B cell (primary cell): ENCODE measurements around the gene LGI4. TPM values are rescaled to one million over a fixed set of nuclear protein-coding genes. Genes with fewer than 3 reads are reported as not detected.

Experiments used
- ATAC-seq: fragments of 200-7000 bp; cut with Tn5 transposase; one replicate; pipeline ENCODE4 v1.10.0; 2021; ENCODE audit warnings: low read depth, mild to moderate bottlenecking, moderate number of reproducible peaks, moderate library complexity
- CTCF ChIA-PET: fragments of 350-600 bp; sonication (Branson Sonifier 250); formaldehyde crosslinking; loops from one replicate; lab custom pipeline; 2021; ENCODE audit warnings: antibody characterized with exemption, inconsistent platforms; lab: Charles Lee
- POLR2A ChIA-PET: fragments of 350-600 bp; sonication (Branson Sonifier 250); formaldehyde crosslinking; loops from one replicate; lab custom pipeline; 2021; ENCODE audit warnings: antibody characterized with exemption; lab: Charles Lee
- DNase-seq: peaks from one replicate; pipeline ENCODE4 v3.0.0; 2013
- H2AFZ ChIP-seq: 2 replicates; pipeline ENCODE4 v1.6.1; 2012; ENCODE audit warnings: mild to moderate bottlenecking, low read depth, low read length; ENCODE audit not compliant: insufficient read depth, poor library complexity, severe bottlenecking
- H3K27ac ChIP-seq, 2 donors: 1 replicate in 1 of 2; 2 replicates in 1 of 2; pipeline ENCODE4 v1.5.1; 2012 to 2013; ENCODE audit warnings: low read length in 2 of 2, mild to moderate bottlenecking in 2 of 2, moderate library complexity in 1 of 2
- H3K27me3 ChIP-seq, 4 experiments: fragments of 200-600 bp in 1 of 4; sonication (generic) in 1 of 4; replicated peaks in 1 of 4; 1 replicate in 2 of 4; 2 replicates in 2 of 4; pipeline versions ENCODE4 v1.6.1 to v1.7.0; 2013 to 2016; ENCODE audit warnings: low read length in 3 of 4, mild to moderate bottlenecking in 2 of 4, mixed read lengths in 1 of 4, moderate library complexity in 1 of 4; ENCODE audit not compliant: insufficient read depth in 4 of 4, control insufficient read depth in 3 of 4; ENCODE audit errors: control extremely low read depth in 1 of 4
- H3K36me3 ChIP-seq, 2 experiments: replicated peaks in 1 of 2; 1 replicate in 1 of 2; 2 replicates in 1 of 2; pipeline versions ENCODE4 v1.6.1 to v1.7.1; 2013; ENCODE audit warnings: low read length in 1 of 2; ENCODE audit not compliant: insufficient read depth in 2 of 2, control insufficient read depth in 1 of 2; ENCODE audit errors: control extremely low read depth in 1 of 2, extremely low read depth in 1 of 2
- H3K4me1 ChIP-seq, 2 donors: fragments of 200-600 bp in 1 of 2; sonication (generic) in 1 of 2; 1 replicate in 1 of 2; 2 replicates in 1 of 2; pipeline versions ENCODE4 v1.5.1 to v1.6.1; 2013 to 2017; ENCODE audit warnings: low read length in 2 of 2; ENCODE audit not compliant: control insufficient read depth in 2 of 2, insufficient read depth in 2 of 2
- H3K4me2 ChIP-seq: replicated peaks from 2 replicates; pipeline ENCODE3; 2012; ENCODE audit warnings: mild to moderate bottlenecking, low read depth, low read length; ENCODE audit not compliant: poor library complexity, severe bottlenecking
- H3K4me3 ChIP-seq, 5 experiments: fragments of 200-600 bp in 1 of 5; sonication (generic) in 1 of 5; 1 replicate in 3 of 5; 2 replicates in 2 of 5; pipeline versions ENCODE4 v1.5.1 to v1.7.0; 2011 to 2016; ENCODE audit warnings: low read length in 4 of 5, mild to moderate bottlenecking in 4 of 5, low read depth in 2 of 5, control low read depth in 1 of 5, moderate library complexity in 1 of 5; ENCODE audit not compliant: insufficient read depth in 1 of 5; ENCODE audit errors: control extremely low read depth in 1 of 5, extremely low read depth in 1 of 5
- H3K79me2 ChIP-seq: fragments of 200-600 bp; sonication (generic); one replicate; pipeline ENCODE4 v1.6.0; 2016; ENCODE audit warnings: low read length; ENCODE audit not compliant: control insufficient read depth, insufficient read depth
- H3K9ac ChIP-seq: fragments of 200-600 bp; sonication (generic); 2 replicates; pipeline ENCODE4 v1.6.1; 2017; ENCODE audit warnings: mild to moderate bottlenecking, low read length, moderate library complexity
- H3K9me3 ChIP-seq, 3 donors: one replicate each; pipeline versions ENCODE4 v1.6.1 to v1.7.1; 2013; ENCODE audit warnings: low read length in 2 of 3; ENCODE audit not compliant: control insufficient read depth in 2 of 3, insufficient read depth in 1 of 3; ENCODE audit errors: control extremely low read depth in 1 of 3
- H4K20me1 ChIP-seq: 2 replicates; pipeline ENCODE4 v1.6.0; 2012; ENCODE audit warnings: mild to moderate bottlenecking, low read length; ENCODE audit not compliant: insufficient read depth, control insufficient read depth, poor library complexity, severe bottlenecking
- H3K27ac Mint-ChIP-seq: one replicate; pipeline ENCODE4 v1.8.0; 2021; ENCODE audit warnings: mixed read lengths
- H3K27me3 Mint-ChIP-seq: one replicate; pipeline ENCODE4 v1.8.0; 2021; ENCODE audit warnings: mixed read lengths
- H3K4me1 Mint-ChIP-seq: one replicate; pipeline ENCODE4 v1.8.0; 2021; ENCODE audit warnings: mixed read lengths
- H3K4me3 Mint-ChIP-seq: one replicate; pipeline ENCODE4 v1.8.0; 2021; ENCODE audit warnings: mixed read lengths
- H3K9me3 Mint-ChIP-seq: one replicate; pipeline ENCODE4 v1.8.0; 2022; ENCODE audit warnings: mixed read lengths; ENCODE audit not compliant: insufficient read depth
- EZH2 ChIP-seq: IDR thresholded peaks from 2 replicates; pipeline ENCODE4 v1.6.1; 2012; ENCODE audit warnings: borderline replicate concordance, low read depth, mild to moderate bottlenecking, moderate library complexity, low read length; ENCODE audit not compliant: insufficient read depth, poor library complexity, severe bottlenecking
- WGBS: methylation state at CpG from one replicate; pipeline ENCODE4 v1.1.5; 2013; ENCODE audit warnings: missing lambda C conversion rate; ENCODE audit not compliant: insufficient coverage; 5-methylcytosine and 5-hydroxymethylcytosine counted together
- intact Hi-C: fragments of 100-400 bp; cut with micrococcal nuclease; formaldehyde crosslinking; loops from one replicate; pipeline ENCODE4 v1.10.0; 2022
- polyA plus RNA-seq: library from polyadenylated mRNA; depleted of rRNA; stranded (reverse); fragments of >200 nt; gene quantifications from 2 replicates; pipeline ENCODE4 v1.2.3, GENCODE V29; 2012
- total RNA-seq, 2 donors: library from RNA; stranded (reverse); fragments of 120-200 nt in 1 of 2; gene quantifications; 1 replicate in 1 of 2; 2 replicates in 1 of 2; pipeline versions ENCODE4 v1.2.3 to v1.2.4, GENCODE V29; 2013 to 2022
- TF ChIP-seq, protein P1 (sequence below): fragments of 200-600 bp; IDR thresholded peaks from one replicate; pipeline ENCODE4 v1.8.0; 2022; ENCODE audit warnings: antibody characterized with exemption, mild to moderate bottlenecking

Gene LGI4
- total and polyA plus RNA-seq, 2 donors (not counting 1 experiment from before 2014, with no cell fraction given), result 0.40 to 0.59 TPM

GRCh38 chr19:35109395-35110112, 25.3 kb downstream of the LGI4 start:
- Histone ChIP-seq H3K79me2 (no peaks in the 10 kb centered on the region), H3K4me3 (no peak overlapping the region), H3K4me2 (no peak overlapping the region), H3K9ac (no peak overlapping the region), H3K27me3 (peaks cover 0 to 15% (median 0%) of the 10 kb centered on the region in 4 experiments), H3K4me1 (peaks cover 3% of the 10 kb centered on the region in 2 donors), H3K36me3 (no peaks in the 10 kb centered on the region), H4K20me1 (no peaks in the 10 kb centered on the region), H3K27ac (no peak overlapping the region), H2AFZ (no peak overlapping the region), H3K9me3 (peaks cover 0 to 12% (median 0%) of the 10 kb centered on the region in 3 donors)
- Mint-ChIP-seq H3K4me3 (no peak overlapping the region), H3K9me3 (no peaks in the 10 kb centered on the region), H3K27me3 (peaks cover 9% of the 10 kb centered on the region), H3K27ac (no peak overlapping the region), H3K4me1 (peaks cover 2% of the 10 kb centered on the region)
- intact Hi-C loops, result no loop called here
- ChIA-PET CTCF (interaction anchor here (0.9 kb wide), 1 partner anchor 106 kb away, joined by 3 read pairs; no protein-coding TSS in a partner anchor), POLR2A (no interaction called here)
- TF ChIP-seq, protein P1, sequence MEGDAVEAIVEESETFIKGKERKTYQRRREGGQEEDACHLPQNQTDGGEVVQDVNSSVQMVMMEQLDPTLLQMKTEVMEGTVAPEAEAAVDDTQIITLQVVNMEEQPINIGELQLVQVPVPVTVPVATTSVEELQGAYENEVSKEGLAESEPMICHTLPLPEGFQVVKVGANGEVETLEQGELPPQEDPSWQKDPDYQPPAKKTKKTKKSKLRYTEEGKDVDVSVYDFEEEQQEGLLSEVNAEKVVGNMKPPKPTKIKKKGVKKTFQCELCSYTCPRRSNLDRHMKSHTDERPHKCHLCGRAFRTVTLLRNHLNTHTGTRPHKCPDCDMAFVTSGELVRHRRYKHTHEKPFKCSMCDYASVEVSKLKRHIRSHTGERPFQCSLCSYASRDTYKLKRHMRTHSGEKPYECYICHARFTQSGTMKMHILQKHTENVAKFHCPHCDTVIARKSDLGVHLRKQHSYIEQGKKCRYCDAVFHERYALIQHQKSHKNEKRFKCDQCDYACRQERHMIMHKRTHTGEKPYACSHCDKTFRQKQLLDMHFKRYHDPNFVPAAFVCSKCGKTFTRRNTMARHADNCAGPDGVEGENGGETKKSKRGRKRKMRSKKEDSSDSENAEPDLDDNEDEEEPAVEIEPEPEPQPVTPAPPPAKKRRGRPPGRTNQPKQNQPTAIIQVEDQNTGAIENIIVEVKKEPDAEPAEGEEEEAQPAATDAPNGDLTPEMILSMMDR, result no peak
- no peak for DNase-seq
- 73% methylated on average over 22 of the region's 22 CpGs for WGBS
- ATAC-seq, result no peak

- H3K79me2 ChIP-seq, result no peaks in the 10 kb centered on the region
- intact Hi-C loops, result no loop called here
- no peaks in the 10 kb centered on the region for H3K4me1 Mint-ChIP-seq
- H2AFZ ChIP-seq, result no peak overlapping the region
- WGBS, result 79% methylated on average over 11 of the region's 11 CpGs
- CTCF ChIA-PET, result interaction anchor here (0.7 kb wide), 1 partner anchor 532 kb away, joined by 3 read pairs; no protein-coding TSS in a partner anchor
- H3K9me3 Mint-ChIP-seq, result no peaks in the 10 kb centered on the region
- no peak overlapping the region for H3K27ac Mint-ChIP-seq
- DNase-seq, result no peak
- H3K27me3 ChIP-seq, result peaks cover 0 to 11% (median 0%) of the 10 kb centered on the region in 4 experiments
- ATAC-seq, result no peak
- H3K27me3 Mint-ChIP-seq, result peaks cover 8% of the 10 kb centered on the region
- H3K4me1 ChIP-seq, result no peaks in the 10 kb centered on the region
- no peak overlapping the region for H3K4me2 ChIP-seq
- no peak overlapping the region for H3K9ac ChIP-seq
- H3K27ac ChIP-seq, result no peak overlapping the region
- H3K4me3 Mint-ChIP-seq, result no peak overlapping the region
- no peaks in the 10 kb centered on the region for H3K36me3 ChIP-seq
- H3K9me3 ChIP-seq, result peaks cover 0 to 12% (median 0%) of the 10 kb centered on the region in 3 donors
- TF ChIP-seq, protein P1, result no peak
- TF ChIP-seq EZH2, result no peak
- POLR2A ChIA-PET, result no interaction called here
- H3K4me3 ChIP-seq, result no peak overlapping the region
- no peaks in the 10 kb centered on the region for H4K20me1 ChIP-seq
Observed at GRCh38 chr19:35108730-35109129, 26.1 kb downstream of the LGI4 start.
